Suprapubic skin (tissue), 4 donors: ENCODE data around the gene SLC2A9.

Source experiments
- EP300 ChIP-seq: sonication (generic); formaldehyde crosslinking; IDR thresholded peaks from one replicate; pipeline ENCODE4 v1.6.1; 2017; ENCODE audit warnings: antibody characterized with exemption
- POLR2A ChIP-seq, 2 donors: fragments of 450-650 bp; IDR thresholded peaks; one replicate each; pipeline ENCODE4 v1.6.1; 2017; ENCODE audit warnings: antibody characterized with exemption in 2 of 2, mild to moderate bottlenecking in 2 of 2, moderate library complexity in 2 of 2
- POLR2AphosphoS5 ChIP-seq, 3 donors: sonication (generic); formaldehyde crosslinking; IDR thresholded peaks; one replicate each; pipeline ENCODE4 v1.6.1; 2017; ENCODE audit warnings: antibody characterized with exemption in 3 of 3
- TF ChIP-seq, protein P1 (sequence below), 2 donors: fragments of 200-600 bp in 1 of 2; fragments of 450-650 bp in 1 of 2; sonication (generic) in 1 of 2; IDR thresholded peaks; one replicate each; pipeline ENCODE4 v1.5.1; 2016 to 2019; ENCODE audit warnings: antibody characterized with exemption in 2 of 2, mild to moderate bottlenecking in 1 of 2, moderate library complexity in 1 of 2

DNA sequence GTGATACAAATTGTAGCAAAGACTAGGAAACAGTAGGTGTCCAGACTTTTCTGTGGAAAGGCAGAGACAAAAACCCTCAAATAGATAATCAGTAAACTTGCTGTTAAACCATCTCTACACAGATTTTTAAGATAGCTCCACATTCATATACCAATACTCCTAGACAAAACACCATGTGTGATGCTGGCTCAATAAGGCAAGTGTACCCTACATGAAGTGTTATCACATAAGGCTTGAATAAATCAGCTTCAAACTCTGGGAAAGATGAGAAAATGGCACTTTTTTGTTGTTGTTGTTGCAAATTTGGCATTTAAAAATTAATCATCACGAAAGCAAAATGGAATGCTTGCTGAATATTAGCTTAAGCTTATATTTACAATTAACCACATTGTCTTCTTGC lies 194.7 kb downstream of the SLC2A9 start:
- TF ChIP-seq, protein P1, sequence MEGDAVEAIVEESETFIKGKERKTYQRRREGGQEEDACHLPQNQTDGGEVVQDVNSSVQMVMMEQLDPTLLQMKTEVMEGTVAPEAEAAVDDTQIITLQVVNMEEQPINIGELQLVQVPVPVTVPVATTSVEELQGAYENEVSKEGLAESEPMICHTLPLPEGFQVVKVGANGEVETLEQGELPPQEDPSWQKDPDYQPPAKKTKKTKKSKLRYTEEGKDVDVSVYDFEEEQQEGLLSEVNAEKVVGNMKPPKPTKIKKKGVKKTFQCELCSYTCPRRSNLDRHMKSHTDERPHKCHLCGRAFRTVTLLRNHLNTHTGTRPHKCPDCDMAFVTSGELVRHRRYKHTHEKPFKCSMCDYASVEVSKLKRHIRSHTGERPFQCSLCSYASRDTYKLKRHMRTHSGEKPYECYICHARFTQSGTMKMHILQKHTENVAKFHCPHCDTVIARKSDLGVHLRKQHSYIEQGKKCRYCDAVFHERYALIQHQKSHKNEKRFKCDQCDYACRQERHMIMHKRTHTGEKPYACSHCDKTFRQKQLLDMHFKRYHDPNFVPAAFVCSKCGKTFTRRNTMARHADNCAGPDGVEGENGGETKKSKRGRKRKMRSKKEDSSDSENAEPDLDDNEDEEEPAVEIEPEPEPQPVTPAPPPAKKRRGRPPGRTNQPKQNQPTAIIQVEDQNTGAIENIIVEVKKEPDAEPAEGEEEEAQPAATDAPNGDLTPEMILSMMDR (IDR thresholded peaks at IDR 0.05) = no peak
- TF ChIP-seq POLR2A (IDR thresholded peaks at IDR 0.05) = no peak
- no peak for TF ChIP-seq EP300
- TF ChIP-seq POLR2AphosphoS5 (IDR thresholded peaks at IDR 0.05) = no peak
